NB4 (cell line): Measurements from ENCODE around the gene ZMYND19.

Experiments used
- DNase-seq: peaks from one replicate; pipeline ENCODE4 v3.0.0; 2010; ENCODE audit warnings: low read depth
- H3K4me3 ChIP-seq: one replicate; pipeline ENCODE4 v1.5.1; 2011; ENCODE audit warnings: mild to moderate bottlenecking, low read depth, low read length, moderate library complexity
- MYC ChIP-seq: IDR thresholded peaks from 2 replicates; pipeline ENCODE4 v1.6.1; 2011; ENCODE audit warnings: low read depth, low read length
- POLR2A ChIP-seq: IDR thresholded peaks from 2 replicates; pipeline ENCODE4 v1.6.1; 2011; ENCODE audit warnings: mild to moderate bottlenecking; ENCODE audit not compliant: insufficient read length; ENCODE audit errors: extremely low read depth
- TF ChIP-seq, protein P1 (sequence below): IDR thresholded peaks from 2 replicates; pipeline ENCODE4 v1.6.1; 2011; ENCODE audit warnings: low read depth, low read length
- TF ChIP-seq, protein P2 (sequence below): IDR thresholded peaks from one replicate; pipeline ENCODE4 v1.5.1; 2012; ENCODE audit warnings: low read depth, low read length

ZMYND19 gene

DNA sequence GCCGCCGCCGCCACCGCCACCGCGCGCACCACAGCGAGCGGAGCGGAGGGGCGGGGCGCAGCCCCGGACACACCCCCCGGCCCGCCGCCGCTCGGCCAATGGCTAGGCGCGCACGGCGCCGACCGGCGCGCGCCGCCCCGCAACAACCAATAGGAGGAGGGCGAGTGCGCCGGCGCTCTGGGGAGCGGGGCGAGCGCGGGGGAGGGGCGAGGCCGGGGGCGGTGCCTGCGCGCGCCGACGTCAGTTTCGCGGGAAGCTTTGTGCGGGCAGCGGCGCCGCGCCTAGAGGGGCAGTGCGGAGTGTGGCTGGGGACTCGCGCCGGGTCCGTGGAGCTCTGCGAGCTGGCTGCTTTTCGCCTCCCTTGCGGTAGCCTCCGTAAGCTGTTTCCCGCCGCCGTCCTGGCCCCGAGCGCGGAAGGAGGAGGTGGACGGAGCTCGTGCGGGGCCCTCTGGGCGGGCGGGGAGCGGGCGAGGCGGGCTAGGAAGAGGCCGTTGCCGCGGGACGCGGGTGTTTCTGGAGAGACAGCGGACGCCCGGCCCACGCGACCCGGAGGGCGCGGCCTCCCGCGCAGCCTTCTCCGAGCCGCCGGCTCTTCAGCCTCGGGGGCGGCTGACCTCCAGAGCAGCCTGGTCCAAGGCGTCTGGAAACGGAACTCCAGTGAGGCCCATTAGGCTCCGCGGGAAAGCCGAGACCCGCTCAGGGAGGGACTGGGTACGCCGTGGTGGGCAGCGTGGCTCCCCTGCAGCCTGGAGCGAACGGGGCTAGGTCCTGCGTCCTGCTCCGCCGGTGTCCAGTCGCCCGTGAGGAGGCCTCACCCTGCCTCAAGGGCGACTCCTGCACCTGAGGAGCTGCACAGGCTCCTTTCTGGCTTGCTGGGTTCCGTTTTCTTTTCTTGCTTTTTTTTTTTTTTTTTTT lies at the start of gene ZMYND19:
ZMYND19 (minus strand) TSS at position 44 of the 915 bp plus-strand sequence. CDS start 249 bp downstream, outside the sequence.
- H3K4me3 ChIP-seq: peak within 1 kb of the TSS; percentile 78
- DNase-seq: peak; percentile 88
- TF ChIP-seq MYC: peak; percentile 43; the same call in 1 of the 2 replicates
- peak; percentile 49 for TF ChIP-seq POLR2A
- TF ChIP-seq, protein P1, sequence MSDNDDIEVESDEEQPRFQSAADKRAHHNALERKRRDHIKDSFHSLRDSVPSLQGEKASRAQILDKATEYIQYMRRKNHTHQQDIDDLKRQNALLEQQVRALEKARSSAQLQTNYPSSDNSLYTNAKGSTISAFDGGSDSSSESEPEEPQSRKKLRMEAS: peak; percentile 51
- TF ChIP-seq, protein P2, sequence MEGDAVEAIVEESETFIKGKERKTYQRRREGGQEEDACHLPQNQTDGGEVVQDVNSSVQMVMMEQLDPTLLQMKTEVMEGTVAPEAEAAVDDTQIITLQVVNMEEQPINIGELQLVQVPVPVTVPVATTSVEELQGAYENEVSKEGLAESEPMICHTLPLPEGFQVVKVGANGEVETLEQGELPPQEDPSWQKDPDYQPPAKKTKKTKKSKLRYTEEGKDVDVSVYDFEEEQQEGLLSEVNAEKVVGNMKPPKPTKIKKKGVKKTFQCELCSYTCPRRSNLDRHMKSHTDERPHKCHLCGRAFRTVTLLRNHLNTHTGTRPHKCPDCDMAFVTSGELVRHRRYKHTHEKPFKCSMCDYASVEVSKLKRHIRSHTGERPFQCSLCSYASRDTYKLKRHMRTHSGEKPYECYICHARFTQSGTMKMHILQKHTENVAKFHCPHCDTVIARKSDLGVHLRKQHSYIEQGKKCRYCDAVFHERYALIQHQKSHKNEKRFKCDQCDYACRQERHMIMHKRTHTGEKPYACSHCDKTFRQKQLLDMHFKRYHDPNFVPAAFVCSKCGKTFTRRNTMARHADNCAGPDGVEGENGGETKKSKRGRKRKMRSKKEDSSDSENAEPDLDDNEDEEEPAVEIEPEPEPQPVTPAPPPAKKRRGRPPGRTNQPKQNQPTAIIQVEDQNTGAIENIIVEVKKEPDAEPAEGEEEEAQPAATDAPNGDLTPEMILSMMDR: no peak

DNA sequence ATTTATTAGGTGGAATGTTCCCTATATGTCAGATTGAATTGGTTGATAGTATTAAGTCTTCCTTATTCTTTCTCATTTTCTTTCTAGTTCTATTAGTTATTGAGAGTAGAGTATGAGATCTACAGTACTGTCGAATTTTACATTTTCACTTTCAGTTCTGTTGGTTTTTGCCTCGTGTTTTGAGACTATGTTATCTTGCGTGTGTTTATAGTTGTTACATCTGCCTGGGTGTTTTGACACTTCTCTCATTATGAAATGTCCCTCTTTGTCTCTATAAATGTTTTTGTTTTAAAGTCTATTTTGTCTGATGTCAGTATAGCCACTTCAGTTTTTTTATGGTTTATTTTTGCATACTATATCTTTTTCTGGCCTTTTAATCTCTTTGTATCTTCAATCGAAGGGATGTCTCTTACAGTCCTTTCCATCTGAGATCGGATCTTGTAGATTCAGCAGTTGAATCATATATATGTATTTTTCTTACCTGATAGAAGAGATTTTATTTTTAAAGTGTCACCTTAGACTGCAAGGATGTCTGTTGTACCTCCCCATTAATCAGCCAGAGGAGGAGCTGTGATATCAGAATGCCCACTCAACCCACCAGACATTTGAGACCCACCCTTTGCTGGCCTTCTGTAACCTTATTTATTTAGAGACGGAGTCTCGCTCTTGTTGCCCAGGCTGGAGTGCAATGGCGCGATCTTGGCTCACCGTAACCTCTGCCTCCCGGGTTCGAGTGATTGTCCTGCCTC lies 49.2 kb upstream of the ZMYND19 start:
- no peak overlapping the region for H3K4me3 ChIP-seq
- TF ChIP-seq MYC: no peak
- TF ChIP-seq, protein P1: no peak
- TF ChIP-seq POLR2A: no peak
- TF ChIP-seq, protein P2: no peak
- no peak for DNase-seq

DNA sequence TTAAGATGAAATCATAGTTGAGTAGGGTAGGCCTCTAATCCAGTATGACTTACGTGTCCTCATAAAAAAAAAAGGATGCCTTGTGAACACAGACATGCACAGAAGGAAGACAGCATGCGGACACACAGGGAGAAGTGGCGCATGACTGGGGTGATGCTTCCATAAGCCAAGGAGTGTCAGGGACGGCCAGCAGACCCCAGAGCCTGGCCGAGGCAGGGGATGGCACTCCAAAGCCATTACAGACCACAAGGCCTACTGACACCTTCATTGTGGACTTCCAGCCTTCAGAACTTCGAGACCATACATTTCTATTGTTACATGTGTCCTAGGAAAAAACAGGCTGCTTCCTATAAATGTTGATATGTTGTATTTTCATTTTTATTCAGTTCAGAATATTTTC lies 48.4 kb upstream of the ZMYND19 start:
- TF ChIP-seq, protein P1: no peak
- TF ChIP-seq, protein P2: no peak
- no peak overlapping the region for H3K4me3 ChIP-seq
- no peak for DNase-seq

DNA sequence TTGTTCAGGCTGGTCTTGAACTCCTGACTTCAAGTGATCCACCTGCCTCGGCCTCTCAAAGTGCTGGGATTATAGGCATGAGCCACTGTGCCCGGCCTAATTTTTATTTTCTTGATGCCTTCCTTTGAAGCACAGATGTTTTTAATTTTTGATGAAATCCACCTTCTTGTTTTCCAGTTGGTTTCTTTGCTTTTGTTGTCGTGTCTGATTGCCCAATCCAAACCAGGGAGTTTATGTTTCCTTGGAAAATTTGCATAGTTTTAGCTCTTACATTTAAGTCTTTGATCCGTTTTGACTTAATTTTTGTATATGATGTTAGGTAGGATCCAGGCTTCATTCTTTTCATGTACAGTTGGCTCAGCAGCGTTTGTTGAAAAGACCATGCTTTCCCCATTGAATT lies 43.7 kb upstream of the ZMYND19 start:
- TF ChIP-seq MYC: no peak
- TF ChIP-seq, protein P1: no peak
- no peak for TF ChIP-seq POLR2A
- TF ChIP-seq, protein P2: no peak

DNA sequence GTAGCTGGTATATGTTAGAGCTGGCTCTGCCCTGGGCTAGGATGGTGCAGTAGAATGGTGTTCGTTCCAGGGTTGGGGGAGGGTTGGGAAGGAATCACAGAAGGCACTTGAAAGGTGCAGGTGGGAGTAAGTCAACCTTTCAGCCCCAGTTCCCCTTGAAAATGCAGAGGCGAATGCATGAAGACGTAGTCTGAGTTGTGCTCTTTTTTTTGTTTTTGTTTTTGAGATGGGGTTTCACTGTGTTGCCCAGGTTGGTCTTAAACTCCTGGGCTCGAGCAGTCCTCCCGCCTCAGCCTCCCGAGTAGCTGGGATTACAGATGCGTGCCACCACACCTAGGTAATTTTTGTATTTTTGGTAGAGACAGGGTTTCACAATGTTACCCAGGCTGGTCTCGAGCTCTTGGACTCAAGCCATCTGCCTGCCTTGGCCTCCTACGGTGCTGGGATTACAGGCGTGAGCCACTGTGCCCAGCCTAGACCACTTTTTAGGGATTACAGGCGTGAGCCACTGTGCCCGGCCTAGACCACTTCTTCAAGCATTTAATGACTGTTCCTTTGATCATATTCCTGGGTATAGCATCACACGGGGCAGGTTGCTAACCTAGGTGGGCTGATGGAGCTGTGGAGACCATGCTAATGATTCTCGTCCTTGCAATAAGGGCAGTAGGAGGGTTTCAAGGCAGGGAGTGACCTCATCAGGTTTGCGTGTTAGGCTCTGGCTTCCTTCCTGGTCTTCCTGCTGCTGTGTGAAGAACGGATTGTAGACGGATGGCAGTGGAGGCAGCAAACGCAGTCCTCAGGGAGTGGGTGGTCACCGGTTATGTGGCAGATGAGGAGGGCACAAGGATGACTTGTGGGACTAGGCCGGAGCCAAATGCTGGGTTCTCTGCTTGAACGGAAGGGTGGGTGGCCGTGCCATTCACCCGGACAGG lies 42.2 kb upstream of the ZMYND19 start:
- TF ChIP-seq POLR2A (no peak), MYC (no peak)
- TF ChIP-seq, protein P2: no peak
- TF ChIP-seq, protein P1: no peak
- no peak for DNase-seq
- H3K4me3 ChIP-seq: no peak overlapping the region

More for the DNA sequence above, 43.7 kb upstream of the ZMYND19 start:
- no peak for DNase-seq
- H3K4me3 ChIP-seq: no peak overlapping the region
